HK-2 (cell line): ENCODE data around the gene CLPTM1L.

Experiments
- DNase-seq: peaks from one replicate; pipeline ENCODE4 v3.0.0-alpha.2; 2018; ENCODE audit not compliant: unreplicated experiment

CLPTM1L gene, protein sequence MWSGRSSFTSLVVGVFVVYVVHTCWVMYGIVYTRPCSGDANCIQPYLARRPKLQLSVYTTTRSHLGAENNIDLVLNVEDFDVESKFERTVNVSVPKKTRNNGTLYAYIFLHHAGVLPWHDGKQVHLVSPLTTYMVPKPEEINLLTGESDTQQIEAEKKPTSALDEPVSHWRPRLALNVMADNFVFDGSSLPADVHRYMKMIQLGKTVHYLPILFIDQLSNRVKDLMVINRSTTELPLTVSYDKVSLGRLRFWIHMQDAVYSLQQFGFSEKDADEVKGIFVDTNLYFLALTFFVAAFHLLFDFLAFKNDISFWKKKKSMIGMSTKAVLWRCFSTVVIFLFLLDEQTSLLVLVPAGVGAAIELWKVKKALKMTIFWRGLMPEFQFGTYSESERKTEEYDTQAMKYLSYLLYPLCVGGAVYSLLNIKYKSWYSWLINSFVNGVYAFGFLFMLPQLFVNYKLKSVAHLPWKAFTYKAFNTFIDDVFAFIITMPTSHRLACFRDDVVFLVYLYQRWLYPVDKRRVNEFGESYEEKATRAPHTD

DNA sequence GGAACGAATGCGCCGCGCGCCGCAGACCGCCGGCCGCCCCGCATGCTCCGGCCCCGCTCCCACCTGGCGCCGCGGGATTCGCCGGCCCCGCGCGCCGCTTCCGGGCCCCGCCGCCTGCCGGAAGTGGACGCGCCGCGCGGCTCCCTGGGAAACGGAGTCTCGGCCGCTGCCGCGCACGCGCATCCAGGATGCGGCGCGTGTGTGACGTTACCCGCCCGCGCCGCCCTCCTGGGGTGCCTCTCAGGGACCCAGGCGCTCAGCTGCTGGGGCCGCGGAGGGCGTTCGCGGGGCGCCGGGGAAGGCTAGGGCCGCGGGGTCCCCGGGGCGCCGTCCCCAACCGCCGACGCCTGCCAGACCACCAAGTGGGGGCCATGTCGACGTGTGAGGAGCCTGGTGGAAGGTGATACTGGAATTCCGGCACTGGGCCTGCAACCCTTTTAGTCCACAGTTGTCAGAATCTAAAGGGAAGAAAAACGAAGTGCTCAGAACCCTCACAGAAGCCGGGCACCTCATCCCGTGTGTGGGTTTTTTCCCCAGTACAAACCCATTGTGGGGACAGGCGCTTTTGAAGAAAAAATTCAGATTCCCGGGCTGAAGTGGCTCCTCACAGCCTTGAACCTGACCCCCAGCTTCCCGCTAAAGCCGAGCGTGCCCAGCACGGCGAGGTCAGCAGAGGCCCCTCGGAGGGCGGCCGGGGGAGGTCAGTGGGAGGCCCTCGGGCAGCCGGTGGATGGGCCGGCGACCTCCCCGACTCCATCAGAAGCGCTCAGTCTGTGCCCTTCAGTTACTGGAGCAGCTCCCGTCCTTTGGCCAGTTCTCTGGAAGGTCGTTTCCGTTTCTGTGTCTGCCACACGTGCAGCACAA is at the start of gene CLPTM1L:
TSS of gene CLPTM1L (minus strand) at position 125 of the 864 bp plus-strand sequence. CDS start 258 bp downstream, outside the sequence.
- DNase-seq: peak; percentile 78

DNA sequence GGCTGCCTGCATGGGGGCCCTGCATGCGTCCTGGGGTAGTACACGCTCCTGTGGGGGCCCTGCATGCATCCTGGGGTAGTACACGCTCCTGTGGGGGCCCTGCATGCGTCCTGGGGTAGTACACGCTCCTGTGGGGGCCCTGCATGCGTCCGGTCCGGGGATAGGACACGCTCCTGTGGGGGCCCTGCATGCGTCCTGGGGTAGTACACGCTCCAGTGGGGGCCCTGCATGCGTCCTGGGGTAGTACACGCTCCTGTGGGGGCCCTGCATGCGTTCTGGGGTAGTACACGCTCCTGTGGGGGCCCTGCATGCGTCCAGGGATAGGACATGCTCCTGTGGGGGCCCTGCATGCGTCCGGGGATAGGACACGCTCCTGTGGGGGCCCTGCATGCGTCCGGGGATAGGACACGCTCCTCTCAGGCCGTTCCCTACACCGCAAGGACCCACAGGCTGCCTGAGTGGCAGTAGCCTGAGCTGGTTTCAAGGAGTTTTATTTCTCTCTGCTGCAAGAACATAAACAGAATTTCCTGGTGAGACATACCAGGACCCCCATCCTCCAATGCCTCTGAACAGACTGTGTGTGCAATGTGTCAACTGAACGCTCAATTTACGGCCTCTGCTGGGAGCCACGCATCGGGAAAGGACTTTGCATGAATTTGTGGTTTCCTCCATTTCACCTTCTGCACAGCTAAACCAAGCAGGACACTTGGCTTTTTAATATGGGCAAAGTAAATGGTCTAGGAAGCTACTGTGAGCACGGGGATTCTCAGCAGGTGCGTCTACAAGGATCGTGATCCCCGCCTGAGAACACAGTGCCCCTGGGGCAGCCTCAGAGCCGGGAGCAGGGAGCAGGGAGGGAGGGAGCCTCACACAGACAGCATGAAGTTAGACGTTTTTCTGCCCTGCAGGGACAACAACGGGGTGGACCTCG is 48.9 kb upstream of the CLPTM1L start:
- no peak for DNase-seq

DNA sequence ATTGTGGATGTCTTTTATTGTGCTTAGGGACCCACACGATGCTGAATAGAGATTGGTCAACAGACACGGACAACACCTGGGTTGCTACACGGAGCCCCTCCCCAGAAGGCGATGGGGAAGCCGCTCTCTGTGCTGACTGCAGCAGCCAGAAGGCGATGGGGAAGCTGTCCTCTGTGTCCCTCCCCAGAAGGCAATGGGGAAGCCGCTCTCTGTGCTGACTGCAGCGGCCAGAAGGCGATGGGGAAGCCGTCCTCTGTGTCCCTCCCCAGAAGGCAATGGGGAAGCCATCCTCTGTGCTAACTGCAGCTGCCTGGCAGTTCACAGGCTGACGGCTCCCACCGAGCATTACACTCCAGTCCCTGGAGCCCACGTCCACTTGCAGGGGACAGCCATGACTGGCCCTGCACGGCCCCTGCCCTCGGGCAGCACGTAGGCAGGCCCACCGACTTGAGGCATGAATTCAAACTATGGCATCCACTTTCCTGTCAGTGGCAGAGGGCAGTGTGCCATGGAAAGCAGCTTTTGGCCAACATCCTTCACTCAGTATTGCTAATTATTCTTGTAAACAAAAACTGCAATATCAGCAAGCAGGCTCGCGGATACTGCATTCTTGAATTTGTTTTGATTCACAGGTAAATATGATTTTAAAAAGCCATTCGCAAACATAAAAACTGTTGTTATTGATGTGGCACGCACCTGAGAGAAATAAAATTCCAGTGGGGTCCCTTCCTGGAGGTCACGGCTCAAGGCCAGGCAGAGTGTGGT is 48.1 kb upstream of the CLPTM1L start:
- no peak for DNase-seq

DNA sequence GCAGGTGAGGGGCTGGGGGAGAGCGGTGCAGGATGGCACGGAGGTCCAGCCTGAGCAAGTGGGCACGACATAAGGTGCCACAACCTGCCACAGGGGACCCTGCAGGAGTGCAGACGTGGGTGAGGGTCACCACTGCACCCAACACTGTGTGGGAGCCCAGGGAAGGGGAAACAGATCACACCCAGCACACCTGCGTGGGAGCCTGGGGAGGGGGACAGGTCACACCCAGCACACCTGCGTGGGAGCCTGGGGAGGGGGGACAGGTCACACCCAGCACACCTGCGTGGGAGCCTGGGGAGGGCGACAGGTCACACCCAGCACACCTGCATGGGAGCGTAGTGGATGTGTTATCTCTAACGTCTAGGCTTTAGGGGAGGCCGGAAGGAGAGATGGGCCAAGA is 47.4 kb upstream of the CLPTM1L start:
- DNase-seq: no peak

DNA sequence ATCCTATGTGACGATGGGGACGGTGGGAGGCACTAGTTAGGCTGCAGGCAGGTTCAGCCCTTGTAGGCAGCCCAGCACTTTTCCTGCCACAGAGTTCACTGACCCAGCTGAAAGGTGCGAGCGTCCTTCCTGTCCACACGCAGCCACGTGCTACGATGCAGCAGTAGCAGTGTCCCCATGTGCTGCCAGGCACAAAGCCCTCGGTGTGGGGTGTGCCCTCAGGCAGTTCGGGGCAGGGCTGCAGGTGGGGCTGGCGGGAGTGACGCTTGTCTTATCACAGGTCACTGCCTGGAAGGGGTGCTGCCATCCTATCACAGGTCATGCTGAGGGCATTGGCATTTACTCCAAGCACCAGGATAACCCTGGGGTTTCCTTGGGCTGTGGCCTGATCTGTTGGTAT is 46.8 kb upstream of the CLPTM1L start:
- DNase-seq: no peak

DNA sequence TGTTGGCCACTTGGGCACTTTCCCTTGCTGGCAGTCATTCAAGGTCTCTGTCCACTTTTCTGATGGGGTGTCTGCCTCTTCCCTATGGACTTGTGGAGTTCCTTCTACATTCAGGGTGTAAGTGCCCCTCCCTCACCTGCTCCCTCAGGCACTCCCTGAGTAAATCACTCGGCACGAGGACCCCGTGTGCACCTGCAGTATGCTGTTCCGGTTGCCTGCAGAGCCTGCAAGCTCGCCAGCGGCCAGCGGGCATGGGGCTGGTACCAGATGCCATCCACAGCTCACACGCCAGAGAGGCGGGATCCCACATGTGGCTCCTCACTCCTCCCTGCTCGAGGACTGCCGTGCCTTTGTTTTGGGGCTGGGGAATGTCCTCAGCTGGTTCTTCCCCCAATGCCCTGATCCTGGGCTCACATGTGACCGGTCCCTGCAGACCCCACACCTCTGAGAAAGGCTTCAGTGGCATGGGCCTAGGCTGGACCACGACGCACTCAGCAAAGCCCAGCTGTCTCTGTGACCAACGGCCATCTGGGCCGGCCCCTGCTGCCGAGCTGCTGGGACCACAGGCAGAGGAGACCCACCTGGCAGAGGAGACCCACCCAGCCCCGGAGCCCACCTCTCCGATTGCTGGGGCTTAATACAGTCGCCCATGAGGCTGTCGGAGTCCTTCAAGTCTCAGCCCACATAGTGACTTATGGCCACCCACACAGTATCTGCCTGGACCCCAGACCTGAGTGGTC is 46.1 kb upstream of the CLPTM1L start:
- DNase-seq: no peak

DNA sequence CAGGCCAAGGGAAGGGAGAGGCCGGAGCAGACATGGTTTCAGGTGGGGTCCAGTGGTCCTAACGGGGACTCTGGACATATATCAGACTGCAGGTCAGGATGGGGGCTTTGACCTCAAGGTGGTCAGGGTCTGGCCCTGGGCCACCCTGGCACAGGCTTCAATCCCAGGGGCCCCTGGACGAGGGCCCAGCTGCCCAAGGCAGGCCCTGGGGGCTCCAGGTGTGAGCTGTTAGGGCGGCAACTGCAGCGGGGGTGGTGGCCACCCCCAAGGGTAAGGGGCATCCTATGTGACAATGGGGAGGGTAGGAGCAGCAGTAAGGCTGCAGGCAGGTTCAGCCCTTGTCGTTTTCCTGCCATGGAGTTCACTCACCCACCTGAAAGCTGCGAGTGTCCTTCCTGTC is 45.4 kb upstream of the CLPTM1L start:
- DNase-seq: no peak

DNA sequence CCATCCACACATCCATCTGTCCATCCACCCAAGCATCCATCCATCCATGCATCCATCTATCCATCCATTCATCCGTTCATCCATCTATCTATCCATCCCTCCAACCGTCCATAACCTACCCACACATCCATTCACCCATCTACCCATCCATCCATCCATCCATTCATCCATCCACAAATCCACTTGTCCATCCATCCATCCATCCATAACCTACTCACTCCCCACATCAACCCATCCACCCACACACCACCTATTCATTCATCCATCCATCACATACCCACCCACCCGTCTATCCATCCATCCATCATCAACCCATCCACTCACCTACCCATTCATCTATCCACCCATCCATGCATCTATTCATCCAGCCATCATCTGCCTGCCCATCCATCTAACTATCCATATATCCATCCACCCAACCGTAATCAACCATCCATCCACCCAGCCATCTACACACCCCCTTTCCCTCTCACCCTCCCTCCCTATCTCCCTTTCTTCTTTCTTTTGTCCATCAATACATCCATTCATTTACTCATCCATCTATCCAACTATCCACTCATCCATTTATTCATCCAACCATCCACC is 43.6 kb upstream of the CLPTM1L start:
- no peak for DNase-seq

DNA sequence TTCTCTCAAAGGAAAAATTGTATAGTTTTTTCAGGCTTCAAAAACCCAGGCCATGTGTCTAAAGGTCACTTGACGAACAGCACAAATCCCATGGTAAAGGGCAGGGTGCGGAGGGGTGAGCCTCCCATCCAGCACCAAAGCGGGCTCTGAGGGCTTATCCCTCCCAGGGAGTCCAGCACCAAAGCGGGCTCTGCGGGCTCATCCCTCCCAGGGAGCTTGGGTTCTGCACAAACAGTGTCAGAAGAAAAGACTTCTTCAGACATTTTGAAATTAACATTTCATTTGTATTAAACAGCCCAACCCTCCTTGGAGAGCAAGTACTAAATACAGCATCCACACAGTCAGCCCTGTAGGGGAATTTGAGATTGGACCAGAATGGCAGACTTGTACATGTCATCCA is 43.0 kb upstream of the CLPTM1L start:
- no peak for DNase-seq

DNA sequence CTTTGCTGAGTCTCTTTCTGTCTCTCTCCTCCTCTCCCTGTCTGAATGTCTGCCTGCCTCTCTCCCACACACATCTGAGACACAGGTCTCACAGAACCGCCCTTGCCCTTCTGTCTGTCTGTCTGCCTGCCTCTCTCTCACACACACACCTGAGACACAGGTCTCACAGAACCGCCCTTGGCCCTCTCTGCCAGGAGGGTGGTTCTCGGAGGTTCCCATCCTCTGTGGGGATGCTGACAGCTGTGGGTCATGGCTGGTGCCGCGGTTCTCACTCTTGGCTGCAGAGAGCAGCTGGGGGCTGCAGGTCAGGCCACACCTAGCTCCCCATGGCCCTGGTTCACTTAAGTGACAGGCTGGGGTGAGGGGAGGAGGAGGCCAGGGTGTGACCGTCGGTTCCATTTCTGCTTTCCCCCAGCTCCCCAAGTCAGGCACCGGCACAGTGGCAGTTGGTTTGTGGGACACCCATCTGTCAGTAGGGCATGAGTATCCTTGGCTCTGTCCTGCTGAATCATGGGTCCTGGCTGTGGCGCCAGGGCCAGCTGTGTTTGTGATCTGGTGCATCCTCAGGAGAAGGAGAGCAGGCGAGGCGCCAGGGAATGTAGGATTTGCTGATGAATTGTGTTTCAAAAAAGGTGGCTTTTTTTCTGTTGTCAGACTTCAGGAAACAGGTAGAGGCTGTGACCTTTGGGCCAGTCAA is 42.3 kb upstream of the CLPTM1L start:
- DNase-seq: no peak

DNA sequence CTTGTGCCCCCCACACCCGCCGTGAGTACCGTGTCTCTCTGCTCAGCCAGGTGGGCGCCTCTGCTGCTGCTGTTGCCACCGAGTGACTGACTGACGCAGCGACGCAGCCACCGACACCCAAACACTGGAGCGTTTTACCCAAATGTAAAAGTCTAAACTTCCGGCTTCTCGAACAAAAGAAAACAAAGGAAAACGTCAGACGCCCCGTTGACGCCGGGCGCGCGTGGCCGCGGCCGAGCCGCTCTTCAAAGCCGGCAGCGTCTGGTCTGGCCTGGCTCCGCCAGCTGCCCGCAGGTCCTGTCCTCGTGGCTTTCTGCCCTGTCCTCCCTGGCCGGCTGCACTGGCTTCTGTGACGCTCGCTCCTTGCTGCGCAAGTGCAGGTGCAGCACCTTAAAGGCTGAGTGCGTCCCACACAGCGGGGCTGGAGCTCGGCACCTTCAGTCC is 41.4 kb upstream of the CLPTM1L start:
- DNase-seq: peak; percentile 51

DNA sequence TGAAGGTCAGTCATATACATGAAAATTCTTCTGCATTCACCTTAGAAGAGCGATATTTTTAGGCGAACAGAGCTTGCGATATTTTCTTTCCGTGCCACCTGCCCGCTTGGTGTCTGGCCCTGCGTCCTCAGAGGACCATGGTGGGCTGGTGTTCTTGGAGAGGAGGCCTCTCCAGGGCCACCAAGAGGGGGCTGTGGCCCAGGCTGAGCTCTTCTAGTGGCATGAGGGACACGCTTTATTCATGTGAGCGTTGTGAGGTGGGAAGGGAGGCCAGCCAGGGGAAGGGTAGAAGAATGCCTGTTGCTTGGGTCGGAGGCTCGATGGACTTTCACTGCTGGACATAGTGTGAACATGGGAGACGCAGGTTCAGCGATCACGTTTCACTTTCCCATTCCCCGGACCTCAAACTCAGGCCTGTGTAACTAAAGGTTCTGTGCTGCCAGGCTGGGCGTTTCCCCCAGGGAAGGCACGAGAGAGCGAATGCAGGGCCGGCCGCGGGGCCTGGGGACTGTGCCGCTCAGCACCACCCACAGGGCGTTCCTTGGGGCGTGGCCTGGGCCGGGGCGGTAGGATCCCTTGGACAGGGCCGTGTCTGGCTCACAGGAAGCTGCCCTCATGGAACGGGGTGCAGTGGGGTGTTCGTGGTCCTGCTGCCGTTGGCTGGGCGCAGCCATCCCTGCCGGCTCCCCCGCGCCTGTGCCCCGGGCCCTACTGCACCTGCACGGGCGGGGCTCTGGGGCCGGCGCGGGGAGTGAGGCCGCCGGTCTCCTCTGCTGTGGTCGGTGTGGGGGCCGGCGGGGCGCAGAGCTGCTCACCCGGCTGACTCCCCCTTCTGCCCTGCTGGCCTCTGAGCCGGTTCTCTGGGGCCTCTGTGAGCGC is 40.7 kb upstream of the CLPTM1L start:
- DNase-seq: peak; percentile 75

DNA sequence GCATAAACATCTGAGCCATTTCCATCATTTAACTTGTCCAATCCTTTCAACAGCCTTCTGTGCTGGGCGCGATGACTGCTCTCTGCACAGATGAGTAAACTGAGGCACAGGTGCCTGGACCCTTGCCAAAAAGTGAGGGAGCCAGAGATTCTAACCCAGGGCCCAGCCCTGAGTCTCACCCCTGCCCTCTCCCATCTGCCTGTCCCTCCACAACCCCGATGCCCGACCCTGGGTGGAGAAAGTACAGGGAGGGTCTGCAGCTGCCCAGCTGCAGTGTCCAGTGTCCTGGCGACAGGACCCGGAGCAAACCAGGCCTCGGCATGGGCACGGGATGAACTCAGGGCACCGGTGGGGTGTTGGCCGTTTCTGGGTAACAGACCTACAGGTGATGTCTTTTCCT is 39.6 kb upstream of the CLPTM1L start:
- no peak for DNase-seq

DNA sequence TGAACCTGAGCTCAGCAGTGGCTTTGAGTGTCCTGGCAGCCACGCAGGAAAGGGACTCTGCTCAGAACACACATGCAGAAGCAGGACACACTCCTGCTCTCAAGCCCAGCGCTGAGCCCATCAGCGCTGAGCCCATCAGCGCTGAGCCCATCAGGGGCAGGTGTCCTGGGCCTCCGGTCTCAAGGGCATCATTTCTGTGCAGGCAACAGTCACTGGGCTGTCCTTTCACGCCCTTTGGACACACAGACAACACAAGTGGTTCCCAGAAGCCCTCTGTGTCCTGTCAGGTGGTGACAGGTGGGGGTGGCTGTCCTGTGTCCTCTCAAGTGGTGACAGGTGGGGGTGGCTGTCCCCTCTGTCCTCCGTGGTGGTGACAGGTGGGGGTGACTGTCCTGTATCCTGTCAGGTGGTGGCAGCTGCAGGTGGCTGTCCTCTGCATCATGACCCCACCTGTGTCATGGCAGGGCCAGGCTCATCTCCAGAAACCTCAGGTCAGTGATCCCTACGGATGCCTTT is 39.0 kb upstream of the CLPTM1L start:
- DNase-seq: no peak

DNA sequence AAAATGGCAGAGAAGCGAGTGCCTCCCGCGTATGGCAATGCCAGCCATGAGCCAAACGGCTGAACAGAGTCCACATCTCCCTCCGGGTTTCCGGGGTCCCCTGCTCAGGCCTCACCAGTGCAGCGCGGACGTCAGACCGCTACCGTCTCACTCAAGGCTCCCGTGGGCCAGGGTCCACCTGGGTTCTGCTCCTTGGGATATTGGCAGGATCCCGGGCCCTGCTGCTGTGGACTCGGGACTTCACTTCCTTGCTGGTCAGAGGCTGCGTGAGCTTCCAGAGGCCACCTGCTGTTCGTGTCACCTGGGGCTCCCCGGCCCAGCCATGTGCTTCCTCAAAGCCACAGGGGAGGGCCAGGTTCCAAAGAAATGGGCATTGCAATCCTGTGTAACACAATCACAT is 38.4 kb upstream of the CLPTM1L start:
- DNase-seq: no peak

DNA sequence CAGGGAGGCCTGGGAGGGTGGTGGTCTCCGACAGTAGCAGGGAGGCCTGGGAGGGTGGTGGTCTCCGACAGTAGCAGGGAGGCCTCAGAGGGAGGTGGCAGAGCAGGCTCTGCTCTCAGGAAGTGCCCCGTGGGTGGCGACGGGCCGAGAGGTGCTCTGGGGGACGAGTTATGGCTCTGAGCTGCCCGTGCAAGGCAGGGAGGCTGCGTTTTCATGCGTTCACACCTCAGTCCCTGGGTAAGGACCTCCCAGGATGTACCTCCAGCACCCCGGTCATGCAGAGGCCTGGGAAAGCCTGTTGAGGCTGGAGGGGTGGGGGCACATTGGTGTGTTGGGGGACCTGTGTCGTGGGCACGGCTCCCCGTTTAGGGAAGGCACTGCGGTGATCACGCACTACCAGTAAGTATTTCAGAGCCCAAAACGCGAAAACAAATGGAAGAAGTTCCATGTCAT is 37.4 kb upstream of the CLPTM1L start:
- DNase-seq: no peak

DNA sequence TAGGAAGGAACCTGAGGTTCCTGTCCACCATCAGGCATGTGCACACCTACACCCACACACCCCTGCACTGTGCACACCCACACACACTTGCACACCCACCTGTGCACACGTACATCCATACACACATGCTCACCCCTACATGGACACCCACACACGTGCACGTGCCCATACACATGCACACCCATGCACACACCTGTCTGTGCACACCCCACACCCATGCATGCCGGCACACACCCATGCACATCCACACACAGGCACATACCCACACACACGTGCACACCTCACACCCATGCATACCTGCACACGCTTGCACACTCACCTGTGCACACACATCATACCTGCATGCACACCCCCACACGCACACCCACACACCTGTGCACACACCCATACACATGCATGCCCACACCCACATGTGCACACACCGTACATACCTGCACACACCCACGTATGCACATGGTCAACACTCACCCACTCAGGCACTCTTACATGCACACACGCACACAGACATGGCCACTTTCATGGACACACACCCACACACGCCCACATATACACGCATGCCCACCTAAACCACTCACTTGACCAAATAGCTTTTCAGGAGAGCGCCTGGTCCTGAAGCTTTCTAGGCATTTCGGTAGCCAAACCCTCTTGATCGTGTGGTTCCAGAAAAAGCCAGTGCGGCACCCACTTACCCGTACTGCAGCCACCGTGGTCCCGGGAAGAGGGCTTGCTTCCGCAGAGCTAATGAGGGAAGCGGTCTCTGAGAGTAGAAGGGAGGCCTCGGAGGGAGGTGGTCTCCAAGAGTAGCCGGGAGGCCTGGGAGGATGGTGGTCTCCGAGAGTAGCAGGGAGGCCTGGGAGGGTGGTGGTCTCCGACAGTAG is 36.7 kb upstream of the CLPTM1L start:
- no peak for DNase-seq
